Measurements from ENCODE around the gene VSTM2L.

Gene VSTM2L

GRCh38 chr20:37901240-37901639 is 1.7 kb upstream of the VSTM2L start:
- DNase-seq (ENCODE audit: low spot score): no peak

GRCh38 chr20:37901654-37902503 is 1.0 kb upstream of the VSTM2L start:
- no peak for DNase-seq (ENCODE audit: low spot score)

DNA sequence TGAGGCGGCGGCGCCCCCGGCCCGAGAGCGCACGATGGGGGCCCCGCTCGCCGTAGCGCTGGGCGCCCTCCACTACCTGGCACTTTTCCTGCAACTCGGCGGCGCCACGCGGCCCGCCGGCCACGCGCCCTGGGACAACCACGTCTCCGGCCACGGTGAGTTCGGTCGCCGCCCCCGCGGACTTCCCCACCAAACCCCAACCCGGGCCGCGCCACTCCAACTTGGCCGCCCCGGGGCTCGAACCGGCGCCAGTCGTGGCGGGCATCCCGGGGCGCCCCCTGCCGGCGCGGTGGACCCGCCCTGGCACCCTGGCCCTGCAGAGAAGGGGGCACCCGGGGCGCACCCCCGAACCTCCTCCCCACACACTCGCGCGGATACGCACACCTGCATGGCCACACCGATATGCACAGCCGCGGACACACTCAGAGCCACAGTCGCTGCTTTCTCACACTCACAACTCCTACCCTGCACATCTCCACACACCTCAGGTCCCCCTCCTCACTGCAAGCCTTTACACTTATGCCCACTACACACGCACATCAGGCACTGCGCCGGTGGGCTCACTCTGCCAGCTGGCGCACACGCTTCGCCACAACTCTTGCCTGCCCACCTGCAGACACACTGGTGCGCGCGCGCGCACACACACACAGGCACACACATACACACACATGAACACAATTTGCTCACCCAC is 535 bp downstream of the VSTM2L start:
- no peak for DNase-seq (ENCODE audit: low spot score)

- no peak for DNase-seq (ENCODE audit: low spot score)
Measured at GRCh38 chr20:37904008-37904642, 1.2 kb downstream of the VSTM2L start.

GRCh38 chr20:37904845-37905373 is 2.0 kb downstream of the VSTM2L start:
- DNase-seq (ENCODE audit: low spot score): no peak

DNA sequence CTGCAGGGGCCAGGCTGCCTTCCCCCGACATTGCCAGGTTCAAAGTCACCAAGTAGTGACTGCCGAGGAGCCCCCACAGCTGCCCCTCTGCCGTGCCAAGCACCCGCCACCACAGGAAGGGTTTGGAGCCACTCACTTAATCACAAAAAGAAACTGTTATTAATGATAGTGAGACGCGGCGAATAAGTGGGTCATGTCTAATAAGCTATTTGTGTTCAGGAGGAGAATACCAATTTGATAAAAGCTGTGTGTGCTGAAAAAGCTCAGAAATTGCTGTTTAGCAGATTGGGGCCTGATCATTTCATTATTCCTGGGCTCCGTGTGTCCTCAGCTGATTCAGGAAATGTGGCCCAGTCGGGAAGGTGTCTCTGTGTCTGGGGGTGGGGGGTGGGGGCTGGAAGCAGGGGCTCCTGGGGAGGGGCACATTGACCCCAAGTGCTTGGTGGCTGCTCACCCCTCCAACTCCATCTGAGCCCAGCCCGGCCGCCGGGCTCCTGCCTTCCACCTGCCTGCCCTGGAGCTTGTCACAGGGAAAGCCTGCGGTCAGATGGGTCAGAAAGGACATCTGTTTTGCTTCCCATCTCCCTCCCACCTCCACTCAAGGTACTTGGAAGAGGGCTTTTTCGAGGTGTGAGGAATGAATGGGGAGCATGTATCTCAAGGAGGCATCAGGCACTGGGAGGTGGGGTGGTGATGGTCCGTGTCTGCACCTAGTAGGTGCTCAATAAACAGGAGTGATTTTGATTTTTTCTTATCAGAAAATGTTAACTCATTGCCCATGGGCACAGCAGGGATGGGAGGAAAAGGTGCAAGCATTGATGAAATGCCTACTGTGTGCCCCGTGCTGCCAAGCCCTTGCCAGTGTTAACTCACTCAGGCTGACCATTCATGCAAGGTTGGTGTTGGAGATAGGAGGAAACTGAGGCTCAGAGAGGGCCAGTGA is 3.0 kb downstream of the VSTM2L start:
- no peak for DNase-seq (ENCODE audit: low spot score)

- no peak for DNase-seq (ENCODE audit: low spot score)
Measured at GRCh38 chr20:37907330-37907676, 4.4 kb downstream of the VSTM2L start.

DNA sequence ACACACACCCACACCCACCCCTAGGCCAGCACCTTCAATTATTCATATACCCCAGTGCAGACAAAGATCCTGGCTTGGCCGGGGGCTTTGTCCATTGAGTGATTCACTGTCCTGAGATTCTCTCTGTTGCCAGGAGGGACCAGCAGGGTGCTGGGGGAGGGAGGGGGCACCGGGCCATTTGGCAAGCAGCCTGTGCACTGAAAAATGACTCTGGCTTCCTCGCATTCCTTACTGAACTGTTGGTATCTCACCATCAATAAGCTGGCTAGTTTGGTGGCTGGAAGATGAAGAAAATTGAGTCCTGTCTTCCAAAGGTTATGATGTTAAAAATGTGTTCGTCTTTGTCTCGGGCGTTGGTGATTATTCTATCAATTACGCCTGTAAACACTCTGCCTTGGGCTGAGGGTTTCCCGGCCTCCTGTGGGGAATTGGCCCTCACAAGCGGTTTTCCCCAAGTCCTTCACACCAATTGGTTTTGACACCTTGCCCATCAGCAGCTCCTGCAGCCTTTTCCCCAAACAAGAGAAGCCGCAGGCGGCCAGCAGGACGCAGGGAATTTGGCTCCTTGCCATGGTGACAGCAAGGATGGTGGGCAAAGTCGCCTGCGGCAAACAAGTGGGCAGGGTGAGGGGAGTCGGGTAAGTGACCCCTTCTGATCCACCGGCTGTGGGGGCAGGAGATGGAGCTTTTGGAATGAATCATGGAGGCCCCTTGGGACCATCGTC is 4.9 kb downstream of the VSTM2L start:
- no peak for DNase-seq (ENCODE audit: low spot score)

DNA sequence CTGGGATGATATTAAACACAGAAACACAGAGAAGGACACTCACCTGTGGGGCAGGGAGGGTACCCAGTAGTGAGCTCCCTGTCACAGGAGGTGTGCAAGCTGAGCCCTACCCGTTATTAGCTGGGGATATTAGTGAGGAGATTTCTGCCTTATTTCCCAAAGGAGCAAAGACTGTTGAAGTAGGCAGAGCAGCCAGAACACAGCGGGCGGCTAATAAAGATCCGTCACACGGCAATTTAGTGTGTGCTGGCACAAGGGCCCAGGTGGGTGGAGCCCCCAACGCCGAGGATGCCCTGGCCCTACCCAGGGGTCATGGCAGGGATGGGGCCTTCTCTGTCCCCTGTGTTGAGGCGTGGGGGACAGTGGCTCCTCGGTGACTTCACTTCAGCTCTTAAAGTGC is 8.3 kb downstream of the VSTM2L start:
- no peak for DNase-seq (ENCODE audit: low spot score)

DNA sequence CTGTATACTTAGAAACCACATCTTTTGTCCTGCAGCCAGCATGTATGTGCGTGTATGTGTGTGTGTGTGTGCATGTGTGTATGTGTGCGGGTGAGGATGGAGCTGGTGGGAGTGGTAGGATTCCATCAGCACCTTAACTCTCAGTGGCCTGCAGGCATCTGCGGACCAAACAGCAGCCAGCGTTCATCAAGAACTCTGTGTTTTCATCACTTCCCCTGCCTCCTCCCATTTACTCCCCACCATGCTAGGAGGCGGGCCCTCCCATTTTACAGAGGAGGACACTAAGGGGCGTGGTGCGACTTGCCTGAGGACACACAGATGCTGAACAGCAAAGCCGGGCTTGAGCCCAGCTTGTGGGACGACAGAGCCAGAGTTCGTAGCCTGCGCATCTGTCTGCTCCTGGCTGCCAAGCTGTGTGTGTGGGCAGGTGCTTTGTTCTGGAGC is 8.9 kb downstream of the VSTM2L start:
- peak; percentile 84 for DNase-seq (ENCODE audit: low spot score)

- DNase-seq (ENCODE audit: low spot score): no peak
Measured at GRCh38 chr20:37912874-37913273, 9.9 kb downstream of the VSTM2L start.

- DNase-seq (ENCODE audit: low spot score): no peak
Measured at GRCh38 chr20:37913567-37914366, 10.8 kb downstream of the VSTM2L start.

DNA sequence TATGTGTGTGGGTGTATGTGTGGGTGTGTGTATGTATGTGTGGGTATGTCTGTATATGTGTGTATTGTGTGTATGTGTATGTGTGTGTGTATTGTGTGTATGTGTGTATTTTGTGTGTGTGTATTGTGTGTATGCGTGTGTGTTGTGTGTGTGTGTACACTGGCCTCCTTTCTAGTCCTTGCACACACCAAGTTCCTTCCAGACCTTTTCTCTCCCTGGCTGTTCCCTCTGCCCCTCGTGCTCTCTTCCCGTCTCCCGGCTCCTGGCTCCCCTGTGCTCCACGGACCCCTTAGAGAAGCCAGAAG is 11.4 kb downstream of the VSTM2L start:
- no peak for DNase-seq (ENCODE audit: low spot score)

- no peak for DNase-seq (ENCODE audit: low spot score)
Measured at GRCh38 chr20:37914672-37915433, 11.9 kb downstream of the VSTM2L start.

GRCh38 chr20:37915434-37915787 is 12.5 kb downstream of the VSTM2L start:
- DNase-seq (ENCODE audit: low spot score): no peak

GRCh38 chr20:37915800-37916570 is 13.1 kb downstream of the VSTM2L start:
- DNase-seq (ENCODE audit: low spot score): no peak

DNA sequence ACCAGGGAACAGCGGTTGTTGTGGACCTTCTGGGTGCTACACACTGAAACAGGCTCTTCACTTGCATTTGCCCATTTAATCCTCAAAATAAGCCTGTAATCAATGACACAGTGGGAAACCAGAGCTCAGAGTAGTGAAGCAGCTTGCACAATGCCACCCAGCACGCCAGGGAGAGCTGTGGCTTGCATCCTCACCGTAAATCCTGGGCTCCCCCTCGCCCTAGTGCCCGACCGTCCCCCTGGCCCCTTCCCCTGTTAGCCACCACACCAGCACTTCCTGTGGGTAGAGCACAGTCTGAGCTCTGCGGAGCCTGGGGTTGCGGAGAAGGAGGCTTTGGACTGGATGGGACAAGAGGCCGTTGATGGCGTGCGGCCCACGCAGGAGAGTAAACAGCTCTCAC is 14.5 kb downstream of the VSTM2L start:
- DNase-seq (ENCODE audit: low spot score): no peak

DNA sequence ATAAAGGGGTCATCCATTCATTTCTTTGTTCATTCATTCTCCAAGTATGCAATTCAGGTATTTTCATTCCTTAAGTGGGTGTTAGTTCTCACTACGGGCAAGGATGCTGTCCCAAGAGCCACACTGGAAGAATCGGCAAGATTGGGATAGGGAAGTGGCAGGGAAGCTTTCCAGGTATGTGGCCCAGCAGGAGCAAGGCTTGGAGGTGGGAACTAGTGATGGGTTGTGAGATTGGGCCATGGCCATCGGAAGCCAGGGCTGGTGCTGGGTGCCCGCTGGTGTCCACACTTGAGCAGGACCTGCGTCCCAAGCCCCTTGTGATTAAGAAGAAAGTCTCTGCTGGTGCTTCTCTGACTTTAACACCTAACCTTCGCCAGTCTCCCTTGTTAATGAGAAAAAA is 15.1 kb downstream of the VSTM2L start:
- no peak for DNase-seq (ENCODE audit: low spot score)

All from left forelimb (tissue), 1 donor.